ENCODE data around the gene SSUH2. TPM values are rescaled to one million over a fixed set of nuclear protein-coding genes. Genes with fewer than 3 reads are reported as not detected.

Gene SSUH2
- total and polyA plus RNA-seq, 9 of the 15 experiments (the other 6 are each of a cell fraction or from before 2014, with no cell fraction given), result 0.04 to 0.17 (median 0.04) TPM; not detected in 6

GRCh38 chr3:8631661-8632060 is 12.9 kb downstream of the SSUH2 start:
- intact Hi-C loops (cut with micrococcal nuclease) (no loop called here), in situ Hi-C loops (cut with MboI) (no loop called here)
- ATAC-seq (no peak), DNase-seq (ENCODE audit: extremely low read depth in 1 of 4, low spot score in 3 of 4) (no peak), FAIRE-seq (no peak)
- Histone ChIP-seq H3K27ac (ENCODE audit: extremely low read depth, low read depth, low read length) (no peak overlapping the region), H3K27me3 (ENCODE audit: control insufficient read depth in 2 of 2, insufficient read depth in 2 of 2, low read length in 2 of 2) (peaks cover 15 to 44% of the 10 kb centered on the region in 2 experiments; a peak in 4 of 5 replicates), H3K4me3 (no peak overlapping the region), H3K9ac (ENCODE audit: insufficient read depth in 1 of 2, low read depth in 2 of 2, low read length in 2 of 2) (no peak overlapping the region), H3K36me3 (ENCODE audit: control insufficient read depth, insufficient read depth, low read length) (no peaks in the 10 kb centered on the region), H2AFZ (ENCODE audit: low read depth, low read length) (no peak overlapping the region), H4K20me1 (replicated peaks; ENCODE audit: control insufficient read depth, insufficient read depth, low read length) (peaks cover 5% of the 10 kb centered on the region; the same call in 1 of the 2 replicates), H3K9me1 (ENCODE audit: control insufficient read depth, insufficient read depth, low read length) (no peaks in the 10 kb centered on the region), H3K9me3 (replicated peaks; ENCODE audit: control insufficient read depth, insufficient read depth, low read depth, low read length) (no peaks in the 10 kb centered on the region), H3K79me2 (ENCODE audit: control insufficient read depth, insufficient read depth, low read length) (no peaks in the 10 kb centered on the region), H3K4me1 (replicated peaks in 1 of 2; ENCODE audit: control insufficient read depth in 2 of 2, insufficient read depth in 2 of 2, low read length in 2 of 2) (peaks cover 11 to 20% of the 10 kb centered on the region in 2 experiments; a peak in 4 of 5 replicates), H3K4me2 (ENCODE audit: insufficient read depth, low read length) (no peak overlapping the region)
- BruUV-seq (replicated peaks), result no TSS peak
- 10% methylated on average over 4 of the region's 4 CpGs for WGBS (ENCODE audit: insufficient coverage, low coverage, missing lambda C conversion rate)
- ChIA-PET CTCF (ENCODE audit: low intra/inter-chr PET ratio) (no interaction called here), POLR2A (interaction anchor here (0.6 kb wide), 1 partner anchor 119 kb away, joined by 3 read pairs; no protein-coding TSS in a partner anchor)
- TF ChIP-seq CBX5 (IDR thresholded peaks at IDR 0.05; ENCODE audit: borderline replicate concordance, low read depth) (no peak), SIN3B (IDR thresholded peaks at IDR 0.05; ENCODE audit: low read depth) (no peak), CC2D1A (IDR thresholded peaks at IDR 0.05) (no peak), MYBL2 (IDR thresholded peaks at IDR 0.05; ENCODE audit: low read depth) (no peak), MYBL2 (CRISPR knock-in tag; IDR thresholded peaks at IDR 0.05; ENCODE audit: borderline replicate concordance) (no peak), TCF7L2 (IDR thresholded peaks at IDR 0.05; ENCODE audit: low read depth, low read length) (no peak), ZNF655 (CRISPR knock-in tag; IDR thresholded peaks at IDR 0.05) (no peak), MGA (IDR thresholded peaks at IDR 0.05) (no peak), CHD2 (IDR thresholded peaks at IDR 0.05; ENCODE audit: low read depth, low read length) (no peak)

Measured in K562 (cell line).